ENCODE results near the gene BDKRB2.
A peak's percentile ranks its signal among the peaks of the same experiment; 100 is the strongest.

BDKRB2 gene

DNA sequence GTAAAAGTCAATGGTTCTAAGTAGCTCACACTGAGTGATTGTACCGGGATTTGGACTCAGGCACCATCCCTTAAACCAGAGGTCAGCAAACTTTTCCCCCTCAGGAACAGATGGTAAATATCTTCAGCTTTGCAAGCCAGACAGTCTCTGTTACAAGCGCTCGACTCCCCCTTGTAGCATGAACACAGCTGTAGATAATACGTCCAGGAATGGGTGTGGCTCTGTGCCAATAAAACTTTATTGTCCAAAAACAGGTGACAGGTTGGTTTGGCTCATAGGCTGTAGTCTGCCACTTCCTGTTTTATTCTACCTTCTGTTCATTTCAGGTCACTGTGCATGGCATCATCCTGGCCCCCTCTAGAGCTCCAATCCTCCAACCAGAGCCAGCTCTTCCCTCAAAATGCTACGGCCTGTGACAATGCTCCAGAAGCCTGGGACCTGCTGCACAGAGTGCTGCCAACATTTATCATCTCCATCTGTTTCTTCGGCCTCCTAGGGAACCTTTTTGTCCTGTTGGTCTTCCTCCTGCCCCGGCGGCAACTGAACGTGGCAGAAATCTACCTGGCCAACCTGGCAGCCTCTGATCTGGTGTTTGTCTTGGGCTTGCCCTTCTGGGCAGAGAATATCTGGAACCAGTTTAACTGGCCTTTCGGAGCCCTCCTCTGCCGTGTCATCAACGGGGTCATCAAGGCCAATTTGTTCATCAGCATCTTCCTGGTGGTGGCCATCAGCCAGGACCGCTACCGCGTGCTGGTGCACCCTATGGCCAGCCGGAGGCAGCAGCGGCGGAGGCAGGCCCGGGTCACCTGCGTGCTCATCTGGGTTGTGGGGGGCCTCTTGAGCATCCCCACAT lies 58.9 kb downstream of the BDKRB2 start:
- no peak for TF ChIP-seq TAF1 (IDR thresholded peaks at IDR 0.05; ENCODE audit: low read depth, low read length)
- peak; percentile 5; the same call in 1 of the 2 replicates for TF ChIP-seq SPI1 (IDR thresholded peaks at IDR 0.05; ENCODE audit: low read depth, low read length)
- FAIRE-seq (no peak), DNase-seq (ENCODE audit: insufficient read length, low spot score) (no peak)

- TF ChIP-seq POU2F2 (IDR thresholded peaks at IDR 0.05; ENCODE audit: low read depth, low read length) (no peak), TAF1 (IDR thresholded peaks at IDR 0.05; ENCODE audit: low read depth, low read length) (no peak), POLR2AphosphoS5 (IDR thresholded peaks at IDR 0.05; ENCODE audit: low read depth, low read length) (no peak), SPI1 (IDR thresholded peaks at IDR 0.05; ENCODE audit: low read depth, low read length) (no peak), POLR2A (IDR thresholded peaks at IDR 0.05; ENCODE audit: low read depth, low read length) (no peak), PAX5 (IDR thresholded peaks at IDR 0.05; ENCODE audit: insufficient read depth, low read length, severe bottlenecking) (no peak)
- FAIRE-seq, result no peak
Observed at GRCh38 chr14:96264200-96264553, 59.5 kb downstream of the BDKRB2 start.

DNA sequence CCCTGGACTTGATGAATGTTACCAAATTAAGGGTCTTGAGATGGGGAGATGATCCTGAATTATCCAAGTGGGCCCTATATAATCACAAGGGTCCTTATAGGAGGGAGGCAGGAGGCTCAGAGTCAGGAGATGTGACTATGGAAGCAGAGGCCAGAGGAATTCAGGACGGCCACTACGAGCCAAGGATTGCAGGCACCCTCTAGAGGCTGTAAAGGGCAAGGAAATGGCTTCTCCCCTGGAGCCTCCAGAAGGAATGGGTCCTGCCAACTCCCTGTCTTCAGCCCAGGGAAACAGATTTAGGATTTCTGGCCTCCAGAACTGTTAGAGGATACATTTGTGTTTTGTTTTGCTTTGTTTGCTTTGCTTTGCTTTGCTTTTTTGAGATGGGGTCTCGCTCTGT lies 60.2 kb downstream of the BDKRB2 start:
- TF ChIP-seq PAX5 (IDR thresholded peaks at IDR 0.05; ENCODE audit: insufficient read depth, low read length, severe bottlenecking) (no peak), POLR2AphosphoS5 (IDR thresholded peaks at IDR 0.05; ENCODE audit: low read depth, low read length) (no peak), POU2F2 (IDR thresholded peaks at IDR 0.05; ENCODE audit: low read depth, low read length) (no peak), TAF1 (IDR thresholded peaks at IDR 0.05; ENCODE audit: low read depth, low read length) (no peak), POLR2A (IDR thresholded peaks at IDR 0.05; ENCODE audit: low read depth, low read length) (no peak), SPI1 (IDR thresholded peaks at IDR 0.05; ENCODE audit: low read depth, low read length) (no peak)
- no peak for DNase-seq (ENCODE audit: insufficient read length, low spot score)

More at GRCh38 chr14:96264200-96264553, 59.5 kb downstream of the BDKRB2 start:
- no peak for DNase-seq (ENCODE audit: insufficient read length, low spot score)

DNA sequence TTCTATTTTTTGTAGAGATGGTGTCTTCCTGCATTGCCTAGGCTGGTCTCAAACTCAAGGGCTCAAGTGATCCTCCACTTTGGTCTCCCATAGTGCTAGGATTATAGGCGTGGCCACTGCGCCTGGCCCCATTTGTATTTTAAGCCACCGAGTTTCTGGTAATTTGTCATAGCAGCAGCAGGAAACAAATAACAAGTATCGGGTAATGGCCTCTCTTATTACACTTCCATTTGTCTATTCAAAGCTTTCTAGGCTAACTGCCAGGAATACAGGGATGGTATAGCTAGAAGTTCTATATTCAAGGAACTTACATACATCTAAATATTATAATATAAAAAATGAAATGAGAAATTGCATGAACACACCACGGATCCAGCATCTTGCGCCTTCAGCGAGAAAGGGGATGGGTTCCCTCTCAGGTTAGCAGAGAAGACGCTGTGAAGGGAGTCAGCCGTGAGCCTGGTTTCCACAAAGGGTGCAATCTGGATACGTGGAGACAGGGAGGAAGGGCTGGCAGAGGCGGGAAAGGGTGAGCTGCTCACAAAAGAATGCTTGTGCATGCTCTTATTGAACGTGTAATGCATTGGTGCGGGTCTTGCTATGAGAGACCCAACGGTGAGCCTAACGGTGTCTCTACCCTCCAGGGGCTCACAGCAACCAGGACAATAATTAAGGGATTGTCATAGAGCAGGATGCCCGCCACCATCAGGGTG lies 60.9 kb downstream of the BDKRB2 start:
- no peak for DNase-seq (ENCODE audit: insufficient read length, low spot score)
- no peak for FAIRE-seq
- TF ChIP-seq TAF1 (IDR thresholded peaks at IDR 0.05; ENCODE audit: low read depth, low read length), result no peak
- TF ChIP-seq POLR2A (IDR thresholded peaks at IDR 0.05; ENCODE audit: low read depth, low read length), result no peak
- no peak for TF ChIP-seq POU2F2 (IDR thresholded peaks at IDR 0.05; ENCODE audit: low read depth, low read length)

More for the DNA sequence above, 60.2 kb downstream of the BDKRB2 start:
- no peak for FAIRE-seq

DNA sequence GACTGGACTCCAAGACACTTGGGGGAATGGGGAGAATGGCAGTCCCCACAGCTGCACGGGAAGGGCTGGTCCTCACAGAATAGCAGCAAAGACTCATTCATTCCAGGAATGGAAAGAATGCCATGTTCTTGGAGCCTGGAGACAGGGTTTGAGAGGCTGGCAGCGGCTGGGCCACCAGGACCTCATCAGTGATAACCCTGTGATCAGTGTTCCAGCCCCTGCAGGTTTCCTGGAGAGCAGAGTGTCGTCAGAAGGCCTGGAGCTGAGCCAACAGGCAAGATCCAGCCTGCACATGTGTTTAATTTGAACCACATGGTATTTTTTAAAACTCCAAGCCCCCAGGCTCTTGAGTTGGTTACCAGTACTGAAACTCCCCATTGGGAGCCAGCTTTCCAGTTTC lies 62.7 kb downstream of the BDKRB2 start:
- no peak for TF ChIP-seq POU2F2 (IDR thresholded peaks at IDR 0.05; ENCODE audit: low read depth, low read length)
- TF ChIP-seq SPI1 (IDR thresholded peaks at IDR 0.05; ENCODE audit: low read depth, low read length), result no peak
- no peak for TF ChIP-seq TAF1 (IDR thresholded peaks at IDR 0.05; ENCODE audit: low read depth, low read length)
- TF ChIP-seq POLR2AphosphoS5 (IDR thresholded peaks at IDR 0.05; ENCODE audit: low read depth, low read length), result no peak
- no peak for TF ChIP-seq POLR2A (IDR thresholded peaks at IDR 0.05; ENCODE audit: low read depth, low read length)
- no peak for TF ChIP-seq PAX5 (IDR thresholded peaks at IDR 0.05; ENCODE audit: insufficient read depth, low read length, severe bottlenecking)
- no peak for DNase-seq (ENCODE audit: insufficient read length, low spot score)
- FAIRE-seq, result no peak

DNA sequence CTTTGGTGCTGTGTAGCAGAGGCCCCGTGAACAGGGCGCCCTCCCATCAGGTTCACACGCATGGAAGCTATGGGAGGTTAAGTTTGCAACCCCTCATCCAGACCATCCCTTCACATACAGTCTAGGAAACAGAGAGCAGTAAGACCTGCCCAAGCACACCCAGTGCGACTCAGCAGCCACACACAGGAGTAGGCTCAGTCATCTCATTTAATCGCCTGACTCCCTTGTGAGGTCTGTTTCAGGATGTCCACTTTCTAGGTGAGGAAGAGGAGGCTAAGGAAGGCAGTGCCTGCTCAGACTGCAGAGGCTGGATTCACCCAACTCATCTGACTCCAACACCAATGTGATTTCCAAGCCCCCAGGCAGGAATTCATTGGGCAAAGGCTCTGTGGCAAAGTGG lies 63.3 kb downstream of the BDKRB2 start:
- no peak for DNase-seq (ENCODE audit: insufficient read length, low spot score)
- TF ChIP-seq TAF1 (IDR thresholded peaks at IDR 0.05; ENCODE audit: low read depth, low read length), result no peak
- TF ChIP-seq PAX5 (IDR thresholded peaks at IDR 0.05; ENCODE audit: insufficient read depth, low read length, severe bottlenecking), result no peak
- TF ChIP-seq POLR2AphosphoS5 (IDR thresholded peaks at IDR 0.05; ENCODE audit: low read depth, low read length), result no peak
- TF ChIP-seq POLR2A (IDR thresholded peaks at IDR 0.05; ENCODE audit: low read depth, low read length), result no peak
- TF ChIP-seq POU2F2 (IDR thresholded peaks at IDR 0.05; ENCODE audit: low read depth, low read length), result no peak
- FAIRE-seq, result no peak

DNA sequence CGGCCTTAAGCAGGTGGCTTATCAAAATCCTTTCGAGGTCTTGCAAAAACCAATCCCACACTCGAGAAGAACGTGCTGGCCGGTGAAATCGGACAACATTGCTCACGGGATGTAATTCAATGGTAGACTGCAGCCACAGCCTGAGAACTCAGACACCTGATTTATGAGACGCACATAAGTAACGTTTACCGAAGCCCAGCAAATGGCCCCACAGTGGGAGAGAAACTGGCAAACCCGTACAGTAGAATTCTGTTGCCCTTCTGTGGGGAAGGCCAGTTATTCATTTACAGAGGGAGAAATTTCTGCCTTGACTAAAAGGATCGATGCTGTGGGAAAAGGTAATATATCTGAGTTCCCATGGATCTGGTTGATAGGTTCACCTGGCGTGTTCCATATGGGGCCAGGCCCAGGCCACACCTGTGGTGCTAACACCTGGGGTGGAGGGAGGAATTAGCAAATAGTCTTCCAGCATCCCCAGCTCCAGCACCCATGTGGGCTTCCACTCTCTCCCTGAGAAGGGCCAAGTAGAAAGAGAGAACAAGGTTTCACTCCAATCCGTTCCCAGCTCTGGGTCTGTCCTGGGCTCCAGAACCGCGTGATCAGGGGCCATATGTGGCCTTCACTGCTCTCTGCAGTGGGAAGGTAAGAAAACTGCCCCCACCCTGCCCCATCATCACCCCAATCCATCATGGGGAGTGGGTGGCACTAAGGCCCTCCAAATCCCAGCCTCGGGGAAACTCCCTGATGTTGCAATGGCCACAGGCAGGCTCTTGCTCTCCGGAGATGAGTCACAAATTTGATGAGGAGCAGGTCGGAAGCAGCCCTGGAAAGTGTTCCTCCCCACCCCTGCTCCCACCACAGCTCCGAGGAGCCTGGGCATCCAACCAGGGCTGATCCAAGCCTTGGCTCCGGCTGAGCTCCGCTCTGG lies 64.1 kb downstream of the BDKRB2 start:
- no peak for FAIRE-seq
- no peak for TF ChIP-seq PAX5 (IDR thresholded peaks at IDR 0.05; ENCODE audit: insufficient read depth, low read length, severe bottlenecking)
- no peak for TF ChIP-seq SPI1 (IDR thresholded peaks at IDR 0.05; ENCODE audit: low read depth, low read length)
- no peak for TF ChIP-seq POLR2A (IDR thresholded peaks at IDR 0.05; ENCODE audit: low read depth, low read length)
- no peak for TF ChIP-seq POU2F2 (IDR thresholded peaks at IDR 0.05; ENCODE audit: low read depth, low read length)
- TF ChIP-seq TAF1 (IDR thresholded peaks at IDR 0.05; ENCODE audit: low read depth, low read length), result no peak
- no peak for TF ChIP-seq POLR2AphosphoS5 (IDR thresholded peaks at IDR 0.05; ENCODE audit: low read depth, low read length)
- DNase-seq (ENCODE audit: insufficient read length, low spot score), result no peak

GRCh38 chr14:96269359-96269710 lies 64.7 kb downstream of the BDKRB2 start:
- FAIRE-seq (no peak), DNase-seq (ENCODE audit: insufficient read length, low spot score) (no peak)
- TF ChIP-seq POLR2A (IDR thresholded peaks at IDR 0.05; ENCODE audit: low read depth, low read length) (no peak), POU2F2 (IDR thresholded peaks at IDR 0.05; ENCODE audit: low read depth, low read length) (no peak), PAX5 (IDR thresholded peaks at IDR 0.05; ENCODE audit: insufficient read depth, low read length, severe bottlenecking) (no peak), SPI1 (IDR thresholded peaks at IDR 0.05; ENCODE audit: low read depth, low read length) (no peak), TAF1 (IDR thresholded peaks at IDR 0.05; ENCODE audit: low read depth, low read length) (no peak), POLR2AphosphoS5 (IDR thresholded peaks at IDR 0.05; ENCODE audit: low read depth, low read length) (no peak)
